DMS53 treated with DMSO at 0.1 percent for 48 hours (cell line): Measurements from ENCODE around the gene GRPEL2.
"Not testable (repeated sequence)": the region's sequence is repeated elsewhere in the genome, so short reads cannot be mapped to it uniquely, and the experiment has no call there.

ENCODE experiments used
- DNase-seq: peaks from one replicate; lab custom pipeline; 2025; ENCODE audit not compliant: unreplicated experiment; lab: John Stamatoyannopoulos, UW

The GRPEL2 gene

GRCh38 chr5:149392718-149393117 lies 47.4 kb downstream of the GRPEL2 start:
- no peak for DNase-seq

GRCh38 chr5:149394996-149395395 lies 49.7 kb downstream of the GRPEL2 start:
- not testable (repeated sequence) for DNase-seq

- DNase-seq = no peak
Observed at GRCh38 chr5:149397530-149397929, 52.2 kb downstream of the GRPEL2 start.

GRCh38 chr5:149398747-149399266 lies 53.5 kb downstream of the GRPEL2 start:
- DNase-seq = not testable (repeated sequence)

GRCh38 chr5:149399775-149400174 lies 54.5 kb downstream of the GRPEL2 start:
- no peak for DNase-seq

GRCh38 chr5:149400304-149400703 lies 55.0 kb downstream of the GRPEL2 start:
- no peak for DNase-seq

GRCh38 chr5:149401051-149401450 lies 55.8 kb downstream of the GRPEL2 start:
- no peak for DNase-seq

GRCh38 chr5:149402291-149402690 lies 57.0 kb downstream of the GRPEL2 start:
- no peak for DNase-seq
